GM18951 (cell line): ENCODE results near the gene CBFA2T3.
A peak's percentile ranks its signal among the peaks of the same experiment; 100 is the strongest.

Source experiments
- POLR2A ChIP-seq: IDR thresholded peaks from 4 replicates; pipeline ENCODE4 v1.6.1; 2011; ENCODE audit warnings: mild to moderate bottlenecking; ENCODE audit not compliant: insufficient read length, insufficient read depth; ENCODE audit errors: extremely low read depth
- in situ Hi-C: fragments of 300-500 bp; cut with MboI; formaldehyde crosslinking; loops from one replicate; pipeline ENCODE4 v1.12.0; 2022; ENCODE audit warnings: low sequenced_read_pairs, mixed read lengths, inconsistent platforms; ENCODE audit not compliant: unreplicated experiment

The CBFA2T3 gene

GRCh38 chr16:88977018-88977811, at the start of gene CBFA2T3:
Gene CBFA2T3 (minus strand): TSS chr16:88977207. CDS start chr16:88976807, 400 bp downstream.
- peak; percentile 67 for TF ChIP-seq POLR2A
- in situ Hi-C loops, result no loop called here

DNA sequence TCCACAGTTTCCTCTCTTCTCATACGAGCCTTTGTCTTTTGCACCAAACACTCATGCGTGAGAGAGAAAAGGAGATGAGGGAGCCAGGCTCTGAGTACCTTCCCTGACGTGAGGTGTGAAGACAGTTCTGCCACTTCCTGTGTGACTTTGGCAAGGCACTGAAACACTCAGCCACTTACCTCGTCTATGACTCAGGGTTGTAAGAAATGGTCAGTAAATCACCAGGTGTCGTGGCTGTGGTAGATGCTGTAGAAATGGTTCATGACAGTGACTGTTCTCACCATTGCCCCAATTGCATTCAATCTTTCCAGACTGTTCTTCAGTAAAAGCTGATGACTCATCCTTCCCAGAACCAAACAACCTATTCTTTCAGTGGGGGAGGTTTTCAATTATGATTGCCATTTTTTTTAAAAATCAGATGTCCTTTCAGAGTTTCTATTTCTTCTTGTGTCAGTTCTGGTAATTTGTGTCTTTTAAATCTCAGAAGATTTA, 49.2 kb upstream of the CBFA2T3 start:
- in situ Hi-C loops, result no loop called here
- no peak for TF ChIP-seq POLR2A

GRCh38 chr16:89025636-89026035, 48.6 kb upstream of the CBFA2T3 start:
- no peak for TF ChIP-seq POLR2A
- in situ Hi-C loops, result no loop called here

- TF ChIP-seq POLR2A, result no peak
- in situ Hi-C loops, result no loop called here
Measured at GRCh38 chr16:89024546-89025060, 47.6 kb upstream of the CBFA2T3 start.

DNA sequence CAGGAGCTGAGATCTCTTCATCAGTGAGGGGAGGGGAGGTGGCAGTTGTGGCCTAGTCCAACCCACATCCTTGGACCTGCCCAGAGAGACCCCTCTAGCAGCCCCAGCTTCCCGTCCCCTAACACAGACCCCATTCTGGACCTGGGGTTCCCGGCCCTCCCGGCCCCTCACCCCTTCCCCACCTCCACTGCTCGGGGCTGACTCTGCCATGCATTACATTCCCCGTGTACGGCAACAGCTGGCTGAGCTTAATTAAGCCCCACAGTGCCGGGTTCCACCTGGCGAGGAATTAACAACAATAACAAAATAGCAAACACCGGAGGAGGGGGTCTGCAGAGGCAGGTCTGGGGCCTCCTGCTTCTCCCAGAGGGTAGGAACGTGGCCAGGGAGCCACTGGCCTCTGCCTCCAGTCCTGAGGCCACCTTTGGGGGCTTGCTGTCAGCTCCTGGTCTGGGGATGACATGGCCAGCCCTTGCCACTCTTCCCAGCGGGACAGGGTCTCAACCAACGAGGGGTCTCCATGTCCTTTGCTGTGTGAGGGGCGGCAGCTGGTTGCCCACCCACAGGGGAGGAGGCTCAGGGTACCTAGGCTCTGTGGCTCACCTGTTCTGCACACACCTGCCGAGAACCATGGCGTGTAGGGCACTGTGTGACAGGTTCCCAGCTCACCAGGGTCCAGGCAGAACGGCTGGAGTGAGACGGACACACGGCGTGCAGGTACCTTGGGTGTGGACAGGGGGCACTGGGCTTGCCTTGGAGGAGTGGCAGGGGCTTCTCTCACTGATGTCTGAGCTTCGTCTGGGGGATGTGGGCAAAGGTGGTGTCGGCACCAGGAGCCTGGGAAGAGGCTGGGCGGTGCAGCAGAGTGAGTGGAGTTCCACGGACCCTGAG, 46.9 kb upstream of the CBFA2T3 start:
- in situ Hi-C loops, result no loop called here
- no peak for TF ChIP-seq POLR2A

- in situ Hi-C loops, result no loop called here
Measured at GRCh38 chr16:89023151-89023551, 46.1 kb upstream of the CBFA2T3 start.

DNA sequence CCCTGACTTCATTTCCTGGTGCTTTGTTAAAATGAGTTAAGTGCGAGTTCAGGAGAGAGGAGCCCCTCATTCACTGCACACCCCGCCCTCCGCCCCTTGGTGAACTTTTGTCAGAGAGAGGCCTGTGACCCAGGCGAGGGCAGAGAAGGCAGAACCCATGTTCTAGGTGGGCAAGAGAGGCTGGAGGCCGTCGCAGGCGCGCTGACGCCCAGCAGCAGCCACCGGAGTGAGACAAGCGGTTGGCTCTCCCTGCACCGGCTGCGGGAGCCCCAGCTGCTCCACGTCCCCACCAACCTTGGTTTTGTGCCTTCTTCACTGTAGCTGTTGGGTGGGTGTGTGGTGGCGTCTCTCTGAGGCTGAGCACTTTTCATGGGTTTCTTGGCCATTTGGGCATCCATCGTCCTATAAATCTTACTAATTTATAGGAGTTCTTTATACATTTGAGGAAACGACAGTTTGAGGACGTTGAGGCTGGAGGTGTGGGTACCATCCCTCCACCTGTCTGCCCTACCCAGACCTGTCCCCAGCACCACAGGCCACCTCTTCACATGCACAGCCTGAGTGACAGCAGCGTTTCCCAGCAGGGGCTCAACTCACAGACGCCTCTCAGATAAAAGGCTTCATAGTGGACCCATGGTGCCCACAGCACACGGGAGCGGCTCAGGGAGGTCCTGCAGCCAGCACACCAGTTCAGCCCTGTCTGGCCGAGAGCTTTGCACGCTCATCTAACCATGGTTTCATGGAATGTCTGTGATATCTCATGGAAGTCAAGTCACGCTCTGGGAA, 45.2 kb upstream of the CBFA2T3 start:
- TF ChIP-seq POLR2A, result no peak
- in situ Hi-C loops, result no loop called here

More at GRCh38 chr16:89023151-89023551, 46.1 kb upstream of the CBFA2T3 start:
- no peak for TF ChIP-seq POLR2A

- no peak for TF ChIP-seq POLR2A
- in situ Hi-C loops, result no loop called here
Measured at GRCh38 chr16:89020925-89021595, 44.1 kb upstream of the CBFA2T3 start.

- no peak for TF ChIP-seq POLR2A
- in situ Hi-C loops, result no loop called here
Measured at GRCh38 chr16:89020068-89020924, 43.3 kb upstream of the CBFA2T3 start.

- in situ Hi-C loops, result no loop called here
- TF ChIP-seq POLR2A, result no peak
Measured at GRCh38 chr16:89019511-89019910, 42.5 kb upstream of the CBFA2T3 start.
